ENCODE data around the gene PSMB3. TPM values are rescaled to one million over a fixed set of nuclear protein-coding genes. Genes with fewer than 3 reads are reported as not detected.

The PSMB3 gene
- total RNA-seq, 2 donors from 2014 or later: 108 to 124 TPM

- DNase-seq (ENCODE audit: low spot score): no peak
- no peak for ATAC-seq (ENCODE audit: insufficient number of reproducible peaks, low FRiP score, low read depth)
- peak overlapping the region; percentile 73 to 86 for H3K27ac ChIP-seq
- no peaks in the 10 kb centered on the region for H3K27me3 ChIP-seq (replicated peaks; ENCODE audit: insufficient read depth)
- H3K4me1 ChIP-seq (ENCODE audit: control insufficient read depth in 1 of 2, low read depth in 2 of 2): peaks cover 10 to 44% of the 10 kb centered on the region in 2 donors
- peak overlapping the region; percentile 35 for H3K4me3 ChIP-seq
- no peak for TF ChIP-seq CTCF (IDR thresholded peaks at IDR 0.05)
- peaks cover 29% of the 10 kb centered on the region for H3K36me3 ChIP-seq
- H3K9me3 ChIP-seq: no peaks in the 10 kb centered on the region
These were observed 10.6 kb upstream of the PSMB3 start for GRCh38 chr17:38741921-38742410.

- DNase-seq (ENCODE audit: low spot score) (peak; percentile 54), ATAC-seq (ENCODE audit: insufficient number of reproducible peaks, low FRiP score, low read depth) (peak; percentile 58)
- Histone ChIP-seq H3K27ac (peak overlapping the region; percentile 73 to 86), H3K9me3 (no peaks in the 10 kb centered on the region), H3K27me3 (replicated peaks; ENCODE audit: insufficient read depth) (no peaks in the 10 kb centered on the region), H3K36me3 (peaks cover 24% of the 10 kb centered on the region), H3K4me1 (ENCODE audit: control insufficient read depth in 1 of 2, low read depth in 2 of 2) (peaks cover 14 to 46% of the 10 kb centered on the region in 2 donors), H3K4me3 (peak overlapping the region; percentile 35)
- TF ChIP-seq CTCF (IDR thresholded peaks at IDR 0.05): no peak
These were observed 9.9 kb upstream of the PSMB3 start for GRCh38 chr17:38742411-38743308.

- TF ChIP-seq CTCF (IDR thresholded peaks at IDR 0.05): no peak
- Histone ChIP-seq H3K4me3 (no peak overlapping the region), H3K9me3 (no peaks in the 10 kb centered on the region), H3K27me3 (replicated peaks; ENCODE audit: insufficient read depth) (no peaks in the 10 kb centered on the region), H3K36me3 (peaks cover 16% of the 10 kb centered on the region), H3K27ac (peak overlapping the region in 1 of 2 donors; percentile 60), H3K4me1 (ENCODE audit: control insufficient read depth in 1 of 2, low read depth in 2 of 2) (peaks cover 14 to 46% of the 10 kb centered on the region in 2 donors)
- ATAC-seq (ENCODE audit: insufficient number of reproducible peaks, low FRiP score, low read depth) (no peak), DNase-seq (ENCODE audit: low spot score) (no peak)
These were observed 8.9 kb upstream of the PSMB3 start for GRCh38 chr17:38743556-38744171.

- no peak overlapping the region for H3K4me3 ChIP-seq
- no peak for DNase-seq (ENCODE audit: low spot score)
- no peaks in the 10 kb centered on the region for H3K27me3 ChIP-seq (replicated peaks; ENCODE audit: insufficient read depth)
- no peaks in the 10 kb centered on the region for H3K9me3 ChIP-seq
- no peak for TF ChIP-seq CTCF (IDR thresholded peaks at IDR 0.05)
- no peak overlapping the region for H3K27ac ChIP-seq
- no peak for ATAC-seq (ENCODE audit: insufficient number of reproducible peaks, low FRiP score, low read depth)
- no peaks in the 10 kb centered on the region for H3K36me3 ChIP-seq
- peaks cover 14 to 54% of the 10 kb centered on the region in 2 donors for H3K4me1 ChIP-seq (ENCODE audit: control insufficient read depth in 1 of 2, low read depth in 2 of 2)
These were observed 7.0 kb upstream of the PSMB3 start for GRCh38 chr17:38745545-38745944.
